GM19324 (cell line): ENCODE results near the gene PTPRM.
"Not testable (repeated sequence)": the region's sequence is repeated elsewhere in the genome, so short reads cannot be mapped to it uniquely, and the experiment has no call there.

ENCODE experiments used
- ATAC-seq: cut with Tn5 transposase; IDR thresholded peaks from one replicate; pipeline ENCODE4 v1.9.1; 2021; ENCODE audit warnings: mild to moderate bottlenecking, moderate library complexity; ENCODE audit not compliant: unreplicated experiment, low FRiP score

PTPRM gene

GRCh38 chr18:7721532-7721931 is 154.4 kb downstream of the PTPRM start:
- no peak for ATAC-seq

- ATAC-seq: no peak
Measured at GRCh38 chr18:7722955-7723354, 155.8 kb downstream of the PTPRM start.

GRCh38 chr18:7723558-7723957 is 156.4 kb downstream of the PTPRM start:
- ATAC-seq: no peak

- ATAC-seq: no peak
Measured at GRCh38 chr18:7725473-7725872, 158.4 kb downstream of the PTPRM start.

GRCh38 chr18:7725897-7726296 is 158.8 kb downstream of the PTPRM start:
- no peak for ATAC-seq

- ATAC-seq: no peak
Measured at GRCh38 chr18:7726522-7726921, 159.4 kb downstream of the PTPRM start.

- no peak for ATAC-seq
Measured at GRCh38 chr18:7727361-7728076, 160.4 kb downstream of the PTPRM start.

- ATAC-seq: no peak
Measured at GRCh38 chr18:7728297-7728696, 161.2 kb downstream of the PTPRM start.

- no peak for ATAC-seq
Measured at GRCh38 chr18:7729868-7730267, 162.8 kb downstream of the PTPRM start.

GRCh38 chr18:7730682-7731081 is 163.6 kb downstream of the PTPRM start:
- ATAC-seq: no peak

GRCh38 chr18:7733642-7734041 is 166.5 kb downstream of the PTPRM start:
- no peak for ATAC-seq

GRCh38 chr18:7735196-7735595 is 168.1 kb downstream of the PTPRM start:
- ATAC-seq: no peak

- no peak for ATAC-seq
Measured at GRCh38 chr18:7735626-7736175, 168.6 kb downstream of the PTPRM start.

GRCh38 chr18:7736526-7736925 is 169.4 kb downstream of the PTPRM start:
- not testable (repeated sequence) for ATAC-seq

- no peak for ATAC-seq
Measured at GRCh38 chr18:7737550-7737949, 170.4 kb downstream of the PTPRM start.

- no peak for ATAC-seq
Measured at GRCh38 chr18:7740821-7741220, 173.7 kb downstream of the PTPRM start.

- ATAC-seq: no peak
Measured at GRCh38 chr18:7741640-7742039, 174.5 kb downstream of the PTPRM start.

GRCh38 chr18:7742224-7742623 is 175.1 kb downstream of the PTPRM start:
- no peak for ATAC-seq

- ATAC-seq: no peak
Measured at GRCh38 chr18:7743256-7743655, 176.1 kb downstream of the PTPRM start.

- no peak for ATAC-seq
Measured at GRCh38 chr18:7746106-7746505, 179.0 kb downstream of the PTPRM start.

GRCh38 chr18:7748251-7749007 is 181.3 kb downstream of the PTPRM start:
- ATAC-seq: no peak

GRCh38 chr18:7749008-7749405 is 181.9 kb downstream of the PTPRM start:
- ATAC-seq: no peak
